ENCODE measurements around the gene PI4K2A. TPM values are rescaled to one million over a fixed set of nuclear protein-coding genes. Genes with fewer than 3 reads are reported as not detected.

PI4K2A gene
- total RNA-seq, 1 donor from 2014 or later = 12.4 TPM

DNA sequence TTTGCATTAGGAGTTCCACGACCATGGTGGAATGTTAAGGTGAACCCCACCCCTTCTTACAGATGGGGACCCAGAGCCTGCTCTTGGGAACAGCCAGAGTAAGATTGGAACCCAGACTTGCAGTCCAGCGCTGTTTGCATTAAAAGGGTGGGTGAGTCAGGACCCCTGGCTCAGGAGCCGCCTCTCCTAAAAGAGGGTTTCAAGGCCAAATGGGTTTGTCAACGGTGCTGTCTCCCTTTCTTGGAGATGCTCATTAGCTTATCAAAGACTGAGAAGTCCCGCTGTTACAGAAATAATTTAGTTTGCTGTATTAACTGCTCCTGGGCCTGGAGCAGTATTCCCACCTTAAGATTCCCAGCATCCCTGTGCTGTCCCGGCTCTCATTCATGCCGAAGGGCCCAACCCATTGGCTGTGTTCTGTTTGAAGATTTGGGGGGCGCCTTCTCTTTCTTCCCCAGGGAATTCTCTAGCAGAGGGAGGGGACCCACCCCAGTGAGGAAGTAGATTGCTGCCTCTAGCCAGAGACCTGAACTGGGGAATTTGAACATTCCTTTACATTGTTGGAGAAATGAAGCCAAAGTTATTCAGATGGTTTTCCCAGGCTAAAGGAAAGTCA is 74.9 kb downstream of the PI4K2A start:
- no peak for DNase-seq
- Histone ChIP-seq H3K4me1 (peaks cover 71% of the 10 kb centered on the region), H3K27me3 (ENCODE audit: low read depth) (no peaks in the 10 kb centered on the region), H3K36me3 (no peaks in the 10 kb centered on the region), H3K27ac (replicated peaks) (peak overlapping the region; percentile 96), H3K9me3 (replicated peaks) (no peaks in the 10 kb centered on the region), H3K4me3 (peak overlapping the region; percentile 86)
- intact Hi-C loops (cut with micrococcal nuclease) = no loop called here
- TF ChIP-seq CTCF (IDR thresholded peaks at IDR 0.05; ENCODE audit: borderline replicate concordance) = no peak

- H3K27ac ChIP-seq (replicated peaks) = peak overlapping the region; percentile 55
- H3K36me3 ChIP-seq = no peaks in the 10 kb centered on the region
- no peak overlapping the region for H3K4me3 ChIP-seq
- H3K9me3 ChIP-seq (replicated peaks) = no peaks in the 10 kb centered on the region
- H3K4me1 ChIP-seq = peaks cover 71% of the 10 kb centered on the region
- H3K27me3 ChIP-seq (ENCODE audit: low read depth) = no peaks in the 10 kb centered on the region
- intact Hi-C loops (cut with micrococcal nuclease) = no loop called here
- no peak for TF ChIP-seq CTCF (IDR thresholded peaks at IDR 0.05; ENCODE audit: borderline replicate concordance)
- DNase-seq = no peak
These were observed 77.2 kb downstream of the PI4K2A start for GRCh38 chr10:97717627-97718026.

DNA sequence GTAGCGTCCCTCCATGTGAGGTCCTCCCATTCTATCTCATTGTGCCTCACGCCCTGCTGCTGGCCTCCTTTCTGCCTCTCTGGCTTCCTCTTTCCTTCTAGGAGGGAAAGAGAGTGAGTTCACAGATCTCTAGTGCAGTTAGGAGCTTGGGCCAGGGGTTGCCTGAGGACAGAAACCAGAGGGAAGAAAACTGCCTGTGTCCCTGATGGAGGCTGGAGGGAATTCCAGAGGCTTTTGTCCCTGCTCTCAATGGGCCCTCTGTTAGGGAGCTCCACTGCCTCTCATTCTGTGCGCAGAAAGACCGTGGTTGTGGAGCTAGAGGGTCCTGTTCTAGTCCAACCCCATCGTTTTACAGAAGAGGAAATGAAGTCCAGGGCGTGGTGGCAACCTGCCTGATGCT is 77.7 kb downstream of the PI4K2A start:
- H3K27me3 ChIP-seq (ENCODE audit: low read depth) = no peaks in the 10 kb centered on the region
- intact Hi-C loops (cut with micrococcal nuclease) = no loop called here
- no peak for TF ChIP-seq CTCF (IDR thresholded peaks at IDR 0.05; ENCODE audit: borderline replicate concordance)
- H3K4me1 ChIP-seq = peaks cover 66% of the 10 kb centered on the region
- peak overlapping the region; percentile 55 for H3K27ac ChIP-seq (replicated peaks)
- no peaks in the 10 kb centered on the region for H3K9me3 ChIP-seq (replicated peaks)
- no peak for DNase-seq
- H3K36me3 ChIP-seq = no peaks in the 10 kb centered on the region
- no peak overlapping the region for H3K4me3 ChIP-seq

DNA sequence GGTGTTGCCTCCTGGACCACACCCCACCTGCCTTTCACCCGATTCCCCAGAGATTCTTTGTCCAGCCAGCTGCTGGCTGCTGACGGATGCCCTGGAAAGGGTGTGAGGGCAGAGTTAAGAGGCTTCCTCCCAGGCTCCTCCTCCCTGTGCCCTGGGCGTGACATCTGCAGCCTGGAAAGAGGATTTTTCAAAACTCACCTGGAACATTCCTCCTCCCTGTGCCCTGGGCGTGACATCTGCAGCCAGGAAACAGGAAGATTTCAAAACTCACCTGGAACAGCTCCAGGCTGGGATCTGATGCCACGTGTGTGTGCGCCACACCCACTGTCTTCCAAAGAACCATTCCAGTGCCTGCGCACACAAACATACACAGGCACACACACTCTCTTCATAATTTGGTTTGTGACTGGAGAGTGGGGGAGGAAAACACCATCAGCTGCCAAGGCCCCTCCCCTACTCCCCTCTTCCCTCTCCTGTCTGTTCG is 78.2 kb downstream of the PI4K2A start:
- Histone ChIP-seq H3K36me3 (no peaks in the 10 kb centered on the region), H3K4me3 (no peak overlapping the region), H3K27me3 (ENCODE audit: low read depth) (no peaks in the 10 kb centered on the region), H3K27ac (replicated peaks) (peak overlapping the region; percentile 55), H3K9me3 (replicated peaks) (no peaks in the 10 kb centered on the region), H3K4me1 (peaks cover 62% of the 10 kb centered on the region)
- no peak for DNase-seq
- no peak for TF ChIP-seq CTCF (IDR thresholded peaks at IDR 0.05; ENCODE audit: borderline replicate concordance)
- intact Hi-C loops (cut with micrococcal nuclease) = no loop called here

DNA sequence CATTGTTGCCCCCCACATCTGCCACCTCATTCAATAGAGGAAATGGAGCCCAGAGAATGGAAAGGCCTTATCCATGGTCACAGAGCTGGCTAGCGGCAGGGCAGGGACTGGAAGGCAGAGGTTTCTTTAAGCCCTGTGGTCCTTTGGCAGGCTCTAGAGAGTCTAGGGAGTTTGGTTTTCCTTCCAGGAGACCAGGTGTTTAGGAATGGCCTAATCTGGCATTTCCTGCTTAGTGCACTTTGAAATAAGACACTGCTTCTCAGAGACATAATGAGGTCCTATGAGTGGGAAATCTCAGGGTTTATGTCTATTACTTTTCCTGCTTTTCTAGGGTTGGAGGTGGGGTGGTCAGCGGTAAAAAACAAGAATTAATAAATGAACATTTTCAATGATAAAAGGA is 79.1 kb downstream of the PI4K2A start:
- no peak overlapping the region for H3K4me3 ChIP-seq
- peak overlapping the region; percentile 55 for H3K27ac ChIP-seq (replicated peaks)
- H3K9me3 ChIP-seq (replicated peaks) = no peaks in the 10 kb centered on the region
- no peak for DNase-seq
- H3K27me3 ChIP-seq (ENCODE audit: low read depth) = no peaks in the 10 kb centered on the region
- intact Hi-C loops (cut with micrococcal nuclease) = no loop called here
- H3K4me1 ChIP-seq = peaks cover 54% of the 10 kb centered on the region
- H3K36me3 ChIP-seq = no peaks in the 10 kb centered on the region
- no peak for TF ChIP-seq CTCF (IDR thresholded peaks at IDR 0.05; ENCODE audit: borderline replicate concordance)

Data from left ventricle myocardium inferior (tissue), 1 donor.